ENCODE results near the gene SOX2. TPM values are rescaled to one million over a fixed set of nuclear protein-coding genes. Genes with fewer than 3 reads are reported as not detected.

SOX2 gene
- total RNA-seq, 8 experiments from 2014 or later, result 0.41 to 144 (median 80.7) TPM; not detected in 1

GRCh38 chr3:181726351-181727330 lies 14.9 kb downstream of the SOX2 start:
- H3K4me1 ChIP-seq (replicated peaks in 1 of 2), result peaks cover 54 to 82% of the 10 kb centered on the region in 2 donors

DNA sequence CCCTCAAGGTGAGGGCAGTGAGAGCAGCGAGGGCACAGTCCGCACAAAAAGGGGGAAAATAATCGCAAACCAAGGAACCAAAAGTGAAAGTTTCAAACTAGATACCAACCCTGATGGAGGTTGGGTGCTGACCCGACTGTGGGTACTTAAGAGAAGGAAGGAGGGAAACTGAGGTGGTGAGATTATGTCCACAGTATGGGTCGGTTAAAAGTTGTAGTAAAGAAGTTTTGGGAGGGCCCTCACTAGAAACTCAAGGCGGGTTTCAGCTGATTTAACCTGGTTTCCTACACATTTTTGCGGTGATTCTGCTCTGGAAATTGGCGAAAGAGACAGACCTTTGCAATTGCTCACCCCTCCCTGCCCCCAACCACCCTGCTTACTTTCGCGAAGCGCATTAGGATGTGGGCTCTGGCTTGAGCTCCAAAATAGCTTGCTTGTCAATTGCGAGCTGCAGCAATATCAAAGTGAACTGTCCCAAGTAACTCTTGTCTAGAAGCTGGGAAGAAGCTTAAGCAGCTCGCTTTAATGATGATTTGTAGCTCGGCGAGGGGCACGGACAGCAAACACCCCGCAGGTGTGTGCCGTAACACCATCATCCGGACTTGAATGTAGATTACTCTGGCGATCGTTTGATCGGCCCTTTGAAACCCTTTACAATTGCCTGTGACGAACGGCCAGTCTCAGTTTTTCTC lies 15.8 kb downstream of the SOX2 start:
- peak overlapping the region; percentile 21 to 42 (median 36) for H3K4me3 ChIP-seq
- 0 to 20% (median 4%) methylated on average over 2 to 14 of the region's 24 CpGs for WGBS, 10 experiments
- peak overlapping the region; percentile 91 to 92 for H3K27ac ChIP-seq
- H3K4me1 ChIP-seq (replicated peaks in 1 of 2), result peaks cover 48 to 81% of the 10 kb centered on the region in 2 donors
- no peak for ATAC-seq (replicated peaks in 6 of 8)
- in situ Hi-C loops (cut with MboI; ENCODE audit: low pct_unique_long_range_greater_than_20kb in 2 of 9, low sequenced_read_pairs in 9 of 9, unreplicated experiment in 9 of 9), result loop anchor here in 1 of 9 experiments (25.0 kb wide), 1 partner anchor 535 kb away; no protein-coding TSS in a partner anchor

More at GRCh38 chr3:181726351-181727330, 14.9 kb downstream of the SOX2 start:
- peak in 5 of 8 experiments; percentile 65 to 71 (median 69) for ATAC-seq (replicated peaks in 6 of 8)
- H3K4me3 ChIP-seq, result peak overlapping the region; percentile 21 to 42 (median 36)
- WGBS, 10 experiments, result 0 to 27% (median 10%) methylated on average over 1 to 24 of the region's 62 CpGs
- in situ Hi-C loops (cut with MboI; ENCODE audit: low pct_unique_long_range_greater_than_20kb in 2 of 9, low sequenced_read_pairs in 9 of 9, unreplicated experiment in 9 of 9), result loop anchor here in 1 of 9 experiments (25.0 kb wide), 1 partner anchor 536 kb away; no protein-coding TSS in a partner anchor
- H3K27ac ChIP-seq, result peak overlapping the region; percentile 91 to 92

- in situ Hi-C loops (cut with MboI; ENCODE audit: low pct_unique_long_range_greater_than_20kb in 2 of 9, low sequenced_read_pairs in 9 of 9, unreplicated experiment in 9 of 9), result loop anchor here in 1 of 9 experiments (25.0 kb wide), 1 partner anchor 534 kb away; no protein-coding TSS in a partner anchor
- peak in 1 of 8 experiments; percentile 17 for ATAC-seq (replicated peaks in 6 of 8)
- Histone ChIP-seq H3K27ac (peak overlapping the region; percentile 83 to 92), H3K4me3 (peak overlapping the region in 4 of 5 donors; percentile 25 to 42 (median 37)), H3K4me1 (replicated peaks in 1 of 2) (peaks cover 41 to 73% of the 10 kb centered on the region in 2 donors)
- WGBS, 10 experiments, result 7 to 24% (median 13%) methylated on average over 4 to 8 of the region's 10 CpGs; no CpG with 5 or more reads in 2 of the 10 experiments
These were observed 17.0 kb downstream of the SOX2 start for GRCh38 chr3:181728470-181729340.

DNA sequence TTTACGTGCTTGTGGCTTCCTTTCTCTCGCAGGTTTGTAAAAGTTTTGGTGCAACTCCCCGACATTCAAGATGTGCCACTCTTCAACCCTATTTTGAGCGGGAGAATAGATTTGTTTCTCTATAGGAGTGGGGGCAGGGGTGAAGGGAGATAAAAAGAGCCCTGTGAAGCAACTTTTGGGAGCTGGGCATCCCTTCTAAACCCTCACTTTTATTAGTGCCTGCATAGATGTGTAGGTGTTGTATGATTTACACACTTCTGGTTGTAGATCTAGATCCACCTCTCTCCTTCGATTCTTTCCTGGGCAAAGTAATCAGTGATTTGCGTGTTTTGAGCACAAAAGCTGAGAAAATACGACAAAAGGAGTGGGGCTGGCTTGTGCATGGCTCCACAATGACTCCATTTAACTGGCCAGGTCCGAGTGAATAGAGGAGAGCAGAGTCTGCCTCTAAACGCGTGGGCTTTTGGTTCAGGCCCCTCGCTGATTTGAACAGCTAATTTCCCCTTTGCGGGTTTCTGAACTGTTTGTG lies 17.7 kb downstream of the SOX2 start:
- in situ Hi-C loops (cut with MboI; ENCODE audit: low pct_unique_long_range_greater_than_20kb in 2 of 9, low sequenced_read_pairs in 9 of 9, unreplicated experiment in 9 of 9), result loop anchor here in 1 of 9 experiments (25.0 kb wide), 1 partner anchor 533 kb away; no protein-coding TSS in a partner anchor
- WGBS, 10 experiments, result 0 to 60% (median 11%) methylated on average over 1 to 8 of the region's 12 CpGs; no CpG with 5 or more reads in 2 of the 10 experiments
- H3K4me3 ChIP-seq, result peak overlapping the region in 3 of 5 donors; percentile 36 to 42 (median 38)
- ATAC-seq (replicated peaks in 6 of 8), result peak in 3 of 8 experiments; percentile 7 to 13 (median 7)
- peak overlapping the region; percentile 83 to 92 for H3K27ac ChIP-seq
- peaks cover 35 to 66% of the 10 kb centered on the region in 2 donors for H3K4me1 ChIP-seq (replicated peaks in 1 of 2)

GRCh38 chr3:181730316-181730715 lies 18.6 kb downstream of the SOX2 start:
- in situ Hi-C loops (cut with MboI; ENCODE audit: low pct_unique_long_range_greater_than_20kb in 2 of 9, low sequenced_read_pairs in 9 of 9, unreplicated experiment in 9 of 9), result loop anchor here in 2 of 9 experiments (10.0 to 25.0 kb wide), 2 partner anchors 524 to 532 kb away; no protein-coding TSS in a partner anchor
- Histone ChIP-seq H3K4me1 (replicated peaks in 1 of 2) (peaks cover 37 to 69% of the 10 kb centered on the region in 2 donors), H3K27ac (peak overlapping the region; percentile 83 to 92), H3K4me3 (peak overlapping the region in 1 of 5 donors; percentile 4)
- WGBS, 10 experiments, result 0 to 5% (median 0%) methylated on average over 1 to 5 of the region's 5 CpGs; no CpG with 5 or more reads in 2 of the 10 experiments
- ATAC-seq (replicated peaks in 6 of 8), result peak in 5 of 8 experiments; percentile 5 to 57 (median 20)

GRCh38 chr3:181730934-181731333 lies 19.2 kb downstream of the SOX2 start:
- in situ Hi-C loops (cut with MboI; ENCODE audit: low pct_unique_long_range_greater_than_20kb in 2 of 9, low sequenced_read_pairs in 9 of 9, unreplicated experiment in 9 of 9), result loop anchor here in 2 of 9 experiments (10.0 to 25.0 kb wide), 2 partner anchors 524 to 531 kb away; no protein-coding TSS in a partner anchor
- WGBS, 10 experiments, result 20 to 100% (median 75%) methylated on average over 1 of the region's 1 CpG; no CpG with 5 or more reads in 2 of the 10 experiments
- Histone ChIP-seq H3K27ac (peak overlapping the region; percentile 83 to 84), H3K4me1 (replicated peaks in 1 of 2) (peaks cover 43 to 73% of the 10 kb centered on the region in 2 donors), H3K4me3 (no peak overlapping the region)
- no peak for ATAC-seq (replicated peaks in 6 of 8)

DNA sequence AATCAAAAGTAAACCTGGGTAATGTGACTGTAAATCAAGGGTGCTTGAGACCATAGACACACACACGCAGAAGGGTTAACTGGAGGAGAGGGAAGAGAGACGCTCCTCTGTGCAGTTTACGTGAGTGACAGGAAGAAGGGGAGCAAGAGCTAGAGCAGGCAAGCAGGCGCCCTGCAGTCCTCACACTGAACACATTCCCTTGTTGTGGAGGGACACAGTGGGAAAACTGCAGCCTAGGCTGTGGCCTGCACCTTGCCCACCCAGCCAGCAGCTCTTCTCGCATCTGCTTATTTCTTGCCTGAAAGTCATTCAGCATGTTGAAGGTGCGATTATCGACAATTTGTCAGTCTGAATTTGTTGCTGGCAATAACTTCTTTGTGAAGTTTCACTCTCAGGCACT lies 24.2 kb downstream of the SOX2 start:
- peaks cover 32 to 40% of the 10 kb centered on the region in 2 donors for H3K4me1 ChIP-seq (replicated peaks in 1 of 2)
- H3K4me3 ChIP-seq, result no peak overlapping the region
- H3K27ac ChIP-seq, result no peak overlapping the region

GRCh38 chr3:181738551-181738950 lies 26.8 kb downstream of the SOX2 start:
- no peak overlapping the region for H3K27ac ChIP-seq
- peaks cover 34 to 39% of the 10 kb centered on the region in 2 donors for H3K4me1 ChIP-seq (replicated peaks in 1 of 2)
- no peak for ATAC-seq (replicated peaks in 6 of 8)
- WGBS, 10 experiments, result 1 to 100% (median 83%) methylated on average over 1 to 5 of the region's 5 CpGs; no CpG with 5 or more reads in 1 of the 10 experiments
- in situ Hi-C loops (cut with MboI; ENCODE audit: low pct_unique_long_range_greater_than_20kb in 2 of 9, low sequenced_read_pairs in 9 of 9, unreplicated experiment in 9 of 9), result loop anchor here in 2 of 9 experiments (10.0 to 25.0 kb wide), 2 partner anchors 516 to 524 kb away; no protein-coding TSS in a partner anchor
- H3K4me3 ChIP-seq, result no peak overlapping the region

More for the DNA sequence above, 24.2 kb downstream of the SOX2 start:
- 0 to 90% (median 55%) methylated on average over 1 to 7 of the region's 7 CpGs; no CpG with 5 or more reads in 5 of the 10 experiments for WGBS, 10 experiments
- ATAC-seq (replicated peaks in 6 of 8), result peak in 5 of 8 experiments; percentile 85 to 94 (median 93)
- in situ Hi-C loops (cut with MboI; ENCODE audit: low pct_unique_long_range_greater_than_20kb in 2 of 9, low sequenced_read_pairs in 9 of 9, unreplicated experiment in 9 of 9), result loop anchor here in 2 of 9 experiments (10.0 to 25.0 kb wide), 2 partner anchors 519 to 526 kb away; no protein-coding TSS in a partner anchor

DNA sequence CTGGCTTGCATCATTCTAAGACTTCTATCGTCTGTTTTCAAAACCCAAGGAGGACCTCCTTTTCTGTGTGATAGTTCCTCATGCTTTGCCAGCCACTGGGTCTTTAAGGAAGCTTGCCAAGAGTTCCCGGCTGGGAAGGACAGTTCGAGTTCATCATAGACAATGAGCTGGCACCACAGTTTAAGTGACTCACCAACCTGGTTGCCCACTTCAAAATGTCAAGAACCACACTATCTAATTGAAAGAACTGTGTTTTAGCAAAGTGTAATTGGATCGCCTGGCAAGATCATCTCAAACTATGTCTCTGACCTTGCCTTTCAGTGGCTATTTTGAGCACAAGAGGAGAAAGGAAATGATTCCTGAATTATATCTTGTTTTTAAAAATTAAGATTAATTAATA lies 27.9 kb downstream of the SOX2 start:
- Histone ChIP-seq H3K4me3 (no peak overlapping the region), H3K4me1 (replicated peaks in 1 of 2) (peaks cover 32 to 37% of the 10 kb centered on the region in 2 donors), H3K27ac (no peak overlapping the region)
- WGBS, 10 experiments, result 22 to 100% (median 67%) methylated on average over 1 to 3 of the region's 4 CpGs; no CpG with 5 or more reads in 2 of the 10 experiments
- ATAC-seq (replicated peaks in 6 of 8), result no peak
- in situ Hi-C loops (cut with MboI; ENCODE audit: low pct_unique_long_range_greater_than_20kb in 2 of 9, low sequenced_read_pairs in 9 of 9, unreplicated experiment in 9 of 9), result loop anchor here in 2 of 9 experiments (10.0 to 25.0 kb wide), 2 partner anchors 515 to 523 kb away; no protein-coding TSS in a partner anchor

GRCh38 chr3:181741417-181741816 lies 29.7 kb downstream of the SOX2 start:
- 0 to 12% (median 4%) methylated on average over 1 to 6 of the region's 6 CpGs; no CpG with 5 or more reads in 1 of the 10 experiments for WGBS, 10 experiments

DNA sequence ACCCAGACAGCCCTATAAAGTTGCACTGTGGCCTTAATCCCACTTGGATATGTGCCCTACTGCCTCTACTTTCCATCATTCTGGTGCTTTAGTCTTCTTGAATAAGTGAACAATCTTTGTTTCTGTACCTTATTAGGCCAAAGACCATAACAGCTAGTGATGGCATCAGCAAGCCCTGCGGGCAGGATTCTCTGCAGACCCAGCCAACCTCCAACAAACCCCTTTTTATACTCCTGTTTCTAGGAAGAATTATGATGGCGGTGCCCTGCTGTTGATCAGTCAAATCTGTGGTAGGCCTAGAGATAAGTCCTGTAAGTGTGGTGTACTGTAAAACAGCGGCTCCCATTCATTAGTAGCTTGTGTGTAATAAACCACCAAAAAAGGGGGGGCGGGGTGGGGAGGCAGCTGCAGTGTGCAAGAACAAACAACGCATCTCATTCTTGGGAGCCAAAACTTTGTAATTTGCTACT lies 40.5 kb downstream of the SOX2 start:
- H3K27ac ChIP-seq, result no peak overlapping the region
- 0 to 83% (median 20%) methylated on average over 1 to 2 of the region's 5 CpGs; no CpG with 5 or more reads in 3 of the 10 experiments for WGBS, 10 experiments
- peak in 3 of 8 experiments; percentile 42 to 44 (median 42) for ATAC-seq (replicated peaks in 6 of 8)
- no peak overlapping the region for H3K4me3 ChIP-seq
- in situ Hi-C loops (cut with MboI; ENCODE audit: low pct_unique_long_range_greater_than_20kb in 2 of 9, low sequenced_read_pairs in 9 of 9, unreplicated experiment in 9 of 9), result no loop called here
- H3K4me1 ChIP-seq (replicated peaks in 1 of 2), result peaks cover 27 to 35% of the 10 kb centered on the region in 2 donors

More at GRCh38 chr3:181741417-181741816, 29.7 kb downstream of the SOX2 start:
- no peak overlapping the region for H3K4me3 ChIP-seq
- H3K4me1 ChIP-seq (replicated peaks in 1 of 2), result peaks cover 15 to 19% of the 10 kb centered on the region in 2 donors
- no peak overlapping the region for H3K27ac ChIP-seq
- ATAC-seq (replicated peaks in 6 of 8), result peak in 3 of 8 experiments; percentile 16 to 35 (median 32)
- in situ Hi-C loops (cut with MboI; ENCODE audit: low pct_unique_long_range_greater_than_20kb in 2 of 9, low sequenced_read_pairs in 9 of 9, unreplicated experiment in 9 of 9), result loop anchor here in 1 of 9 experiments (25.0 kb wide), 1 partner anchor 521 kb away; no protein-coding TSS in a partner anchor
